Prostate gland (tissue), 2 donors: Measurements from ENCODE around the gene SNX32.

Experiments used
- CTCF ChIP-seq, 4 experiments: fragments of 200-600 bp in 2 of 4; fragments of 450-650 bp in 2 of 4; sonication (generic) in 2 of 4; IDR thresholded peaks; 1 replicate in 3 of 4; 2 replicates in 1 of 4; pipeline ENCODE4 v1.5.1; 2016 to 2019; ENCODE audit warnings: antibody characterized with exemption in 4 of 4, mild to moderate bottlenecking in 2 of 4, moderate library complexity in 2 of 4
- POLR2A ChIP-seq: fragments of 450-650 bp; IDR thresholded peaks from one replicate; pipeline ENCODE4 v1.6.1; 2016; ENCODE audit warnings: antibody characterized with exemption, mild to moderate bottlenecking
- POLR2AphosphoS5 ChIP-seq: sonication (generic); formaldehyde crosslinking; IDR thresholded peaks from one replicate; pipeline ENCODE4 v1.6.1; 2017; ENCODE audit warnings: antibody characterized with exemption

GRCh38 chr11:65817835-65818680 lies 15.7 kb upstream of the SNX32 start:
- TF ChIP-seq CTCF (IDR thresholded peaks at IDR 0.05) (peak; percentile 99 to 100 (median 100)), POLR2A (peak; percentile 18), POLR2AphosphoS5 (peak; percentile 62)
